GM23338 (cell line): Measurements from ENCODE around the gene GFI1B. TPM values are rescaled to one million over a fixed set of nuclear protein-coding genes. Genes with fewer than 3 reads are reported as not detected.

Experiments
- ATAC-seq: fragments of 200-7000 bp; cut with Tn5 transposase; 3 replicates; pipeline ENCODE4 v1.9.1; 2020
- DNase-seq: peaks from one replicate; pipeline ENCODE4 v3.0.0-alpha.2; 2015; ENCODE audit warnings: low spot score
- H2AFZ ChIP-seq: fragments of 200-600 bp; sonication (generic); 2 replicates; pipeline ENCODE4 v1.8.0; 2016; ENCODE audit warnings: antibody characterized with exemption, mild to moderate bottlenecking, moderate library complexity
- H3F3A ChIP-seq: fragments of 200-600 bp; sonication (generic); replicated peaks from 2 replicates; pipeline ENCODE4 v1.8.0; 2017; ENCODE audit warnings: antibody characterized with exemption, mixed run types, low read depth
- H3K27ac ChIP-seq: fragments of 200-600 bp; sonication (generic); 2 replicates; pipeline ENCODE4 v1.6.1; 2016; ENCODE audit warnings: low read depth
- H3K27me3 ChIP-seq: fragments of 200-600 bp; sonication (generic); 2 replicates; pipeline ENCODE4 v1.8.0; 2016; ENCODE audit warnings: mild to moderate bottlenecking, mixed run types, moderate library complexity; ENCODE audit not compliant: insufficient read depth
- H3K36me3 ChIP-seq: fragments of 200-600 bp; sonication (generic); 2 replicates; pipeline ENCODE4 v1.8.0; 2016; ENCODE audit warnings: mild to moderate bottlenecking; ENCODE audit not compliant: insufficient read depth
- H3K4me1 ChIP-seq: fragments of 200-600 bp; sonication (generic); 2 replicates; pipeline ENCODE4 v1.8.0; 2016; ENCODE audit warnings: mild to moderate bottlenecking, moderate library complexity; ENCODE audit not compliant: insufficient read depth
- H3K4me2 ChIP-seq: fragments of 200-600 bp; sonication (generic); 2 replicates; pipeline ENCODE4 v1.7.1; 2017; ENCODE audit warnings: mixed run types
- H3K4me3 ChIP-seq: fragments of 200-600 bp; sonication (generic); 2 replicates; pipeline ENCODE4 v1.6.1; 2016; ENCODE audit warnings: mixed run types
- H3K79me2 ChIP-seq: fragments of 200-600 bp; sonication (generic); replicated peaks from 2 replicates; pipeline ENCODE4 v1.8.0; 2017; ENCODE audit warnings: mild to moderate bottlenecking; ENCODE audit not compliant: insufficient read depth
- H3K9me2 ChIP-seq: fragments of 200-600 bp; sonication (generic); 2 replicates; pipeline ENCODE4 v1.8.0; 2017; ENCODE audit not compliant: insufficient read depth
- H4K20me1 ChIP-seq: fragments of 200-600 bp; sonication (generic); replicated peaks from 2 replicates; pipeline ENCODE4 v1.8.0; 2017; ENCODE audit warnings: mild to moderate bottlenecking; ENCODE audit not compliant: insufficient read depth
- H3K27ac Mint-ChIP-seq: 2 replicates; pipeline ENCODE4 v1.8.0; 2020; ENCODE audit warnings: inconsistent platforms, mild to moderate bottlenecking, moderate library complexity, mixed read lengths
- H3K27me3 Mint-ChIP-seq: 3 replicates; pipeline ENCODE4 v1.8.0; 2022; ENCODE audit warnings: low read depth, mild to moderate bottlenecking, moderate library complexity, mixed read lengths, inconsistent platforms; ENCODE audit not compliant: insufficient read depth, poor library complexity
- H3K36me3 Mint-ChIP-seq: 3 replicates; pipeline ENCODE4 v1.8.0; 2021; ENCODE audit warnings: low read depth, mild to moderate bottlenecking, inconsistent platforms, moderate library complexity, mixed read lengths
- H3K4me1 Mint-ChIP-seq: 3 replicates; pipeline ENCODE4 v1.8.0; 2020; ENCODE audit warnings: mild to moderate bottlenecking, inconsistent platforms, mixed read lengths
- H3K4me3 Mint-ChIP-seq: 3 replicates; pipeline ENCODE4 v1.8.0; 2021; ENCODE audit warnings: moderate library complexity, mild to moderate bottlenecking, inconsistent platforms, mixed read lengths
- H3K9me3 Mint-ChIP-seq: 3 replicates; pipeline ENCODE4 v1.8.0; 2020; ENCODE audit warnings: moderate library complexity, mild to moderate bottlenecking, inconsistent platforms, mixed read lengths
- CREB1 ChIP-seq: fragments of 250-450 bp; sonication (Bioruptor Pico); IDR thresholded peaks from 2 replicates; pipeline ENCODE4 v1.5.0; 2020; ENCODE audit warnings: low read depth, mild to moderate bottlenecking, moderate library complexity
- CTCF ChIP-seq, 2 experiments: fragments of 200-600 bp in 1 of 2; sonication (generic) in 1 of 2; conservative IDR thresholded peaks; 2 replicates each; pipeline versions ENCODE4 v1.5.1 to v1.6.1; 2016 to 2017; ENCODE audit warnings: antibody characterized with exemption in 2 of 2, low read depth in 2 of 2, mild to moderate bottlenecking in 2 of 2, moderate library complexity in 1 of 2
- ETS1 ChIP-seq: IDR thresholded peaks from 2 replicates; pipeline ENCODE4 v1.6.1; 2016; ENCODE audit warnings: antibody characterized with exemption
- EZH2 ChIP-seq: fragments of 200-600 bp; sonication (generic); IDR thresholded peaks from one replicate; pipeline ENCODE4 v1.8.0; 2017; ENCODE audit warnings: antibody characterized with exemption, mild to moderate bottlenecking, low read depth; ENCODE audit not compliant: unreplicated experiment
- EZH2phosphoT487 ChIP-seq: fragments of 200-600 bp; sonication (generic); IDR thresholded peaks from one replicate; pipeline ENCODE4 v1.8.1; 2018; ENCODE audit warnings: antibody characterized with exemption; ENCODE audit not compliant: unreplicated experiment
- JUNB ChIP-seq: IDR thresholded peaks from one replicate; pipeline ENCODE4 v1.6.1; 2016; ENCODE audit warnings: antibody characterized with exemption; ENCODE audit not compliant: unreplicated experiment
- NANOG ChIP-seq: IDR thresholded peaks from 2 replicates; pipeline ENCODE4 v1.6.1; 2016; ENCODE audit warnings: antibody characterized with exemption, borderline replicate concordance
- POLR2AphosphoS5 ChIP-seq: IDR thresholded peaks from 2 replicates; pipeline ENCODE4 v1.6.1; 2016; ENCODE audit warnings: antibody characterized with exemption, low read depth
- REST ChIP-seq: IDR thresholded peaks from one replicate; pipeline ENCODE4 v1.6.1; 2018; ENCODE audit warnings: antibody characterized with exemption; ENCODE audit not compliant: unreplicated experiment
- STAT1 ChIP-seq: IDR thresholded peaks from one replicate; pipeline ENCODE4 v1.6.1; 2016; ENCODE audit warnings: antibody characterized with exemption; ENCODE audit not compliant: unreplicated experiment
- ZNF114 ChIP-seq: fragments of 250-450 bp; sonication (Bioruptor Pico); IDR thresholded peaks from 2 replicates; pipeline ENCODE4 v1.5.0; 2020; ENCODE audit warnings: mild to moderate bottlenecking, moderate library complexity
- ZNF331 ChIP-seq: fragments of 250-450 bp; sonication (Bioruptor Pico); IDR thresholded peaks from 2 replicates; pipeline ENCODE4 v1.5.0; 2020; ENCODE audit warnings: low read depth, mild to moderate bottlenecking, moderate library complexity
- ZNF462 ChIP-seq: fragments of 250-450 bp; sonication (Bioruptor Pico); IDR thresholded peaks from 2 replicates; pipeline ENCODE4 v1.5.0; 2020; ENCODE audit warnings: mild to moderate bottlenecking, moderate library complexity
- polyA plus RNA-seq: library from polyadenylated mRNA; unstranded; fragments of >200 nt; fragmentation: Nextera tagmentation; extraction: Ambion mirVana; gene quantifications from 2 replicates; pipeline ENCODE4 v1.2.1, GENCODE V29; 2016
- total RNA-seq: library from RNA; depleted of rRNA; stranded (reverse); fragments of >200 nt; shearing (Covaris generic); gene quantifications from 2 replicates; pipeline ENCODE4 v1.2.3, GENCODE V29; 2014

Gene GFI1B
- total and polyA plus RNA-seq, 2 experiments from 2014 or later = 0.38 TPM; not detected in 1

GRCh38 chr9:132983491-132984201 lies 5.2 kb downstream of the GFI1B start:
- H3K4me3 Mint-ChIP-seq = no peak overlapping the region
- no peak overlapping the region for H3K27ac ChIP-seq
- H3K27me3 Mint-ChIP-seq = peaks cover 24% of the 10 kb centered on the region
- H3K27ac Mint-ChIP-seq = no peak overlapping the region
- no peak overlapping the region for H2AFZ ChIP-seq
- TF ChIP-seq CTCF (conservative IDR thresholded peaks at IDR 0.05; ENCODE audit: low read depth in 2 of 2) = no peak
- no peak for TF ChIP-seq REST
- no peak for TF ChIP-seq ZNF462 (CRISPR knock-in tag)
- no peak for TF ChIP-seq EZH2
- no peak for TF ChIP-seq CREB1 (CRISPR knock-in tag)
- no peak for TF ChIP-seq JUNB
- no peak for TF ChIP-seq STAT1
- no peak for TF ChIP-seq EZH2phosphoT487
- TF ChIP-seq ETS1 = no peak
- TF ChIP-seq ZNF331 (CRISPR knock-in tag) = no peak
- no peak for TF ChIP-seq POLR2AphosphoS5
- no peak for TF ChIP-seq NANOG
- no peak for TF ChIP-seq ZNF114 (CRISPR knock-in tag)
- no peaks in the 10 kb centered on the region for H3F3A ChIP-seq
- H4K20me1 ChIP-seq = no peaks in the 10 kb centered on the region
- peaks cover 11% of the 10 kb centered on the region for H3K27me3 ChIP-seq
- no peaks in the 10 kb centered on the region for H3K9me3 Mint-ChIP-seq
- peaks cover 4% of the 10 kb centered on the region; the same call in 1 of the 2 replicates for H3K4me1 ChIP-seq
- H3K4me2 ChIP-seq = no peak overlapping the region
- H3K9me2 ChIP-seq = no peaks in the 10 kb centered on the region
- no peaks in the 10 kb centered on the region for H3K79me2 ChIP-seq
- H3K36me3 ChIP-seq = no peaks in the 10 kb centered on the region
- H3K4me1 Mint-ChIP-seq = peaks cover 8% of the 10 kb centered on the region
- H3K4me3 ChIP-seq = no peak overlapping the region
- H3K36me3 Mint-ChIP-seq = no peaks in the 10 kb centered on the region
- ATAC-seq (no peak), DNase-seq (no peak)
